OCI-LY1 (cell line): ENCODE data around the gene ENDOV.

Source experiments
- H2AFZ ChIP-seq: fragments of 200-600 bp; sonication (generic), shearing (Covaris generic); 2 replicates; pipeline ENCODE4 v1.6.0; 2014; ENCODE audit warnings: antibody characterized with exemption, mild to moderate bottlenecking, low read length
- H3F3A ChIP-seq: fragments of 200-600 bp; sonication (generic), shearing (Covaris generic); 2 replicates; pipeline ENCODE4 v1.6.0; 2014; ENCODE audit warnings: mild to moderate bottlenecking, antibody characterized with exemption, low read length, moderate library complexity; ENCODE audit not compliant: insufficient read depth
- H3K27ac ChIP-seq: fragments of 200-600 bp; sonication (generic); 2 replicates; pipeline ENCODE4 v1.5.1; 2014; ENCODE audit warnings: low read length, mixed run types, mild to moderate bottlenecking, low read depth; ENCODE audit not compliant: poor library complexity, severe bottlenecking
- H3K27me3 ChIP-seq: fragments of 200-600 bp; sonication (generic); 2 replicates; pipeline ENCODE4 v1.6.0; 2014; ENCODE audit warnings: antibody characterized with exemption, mild to moderate bottlenecking, low read length, moderate library complexity; ENCODE audit not compliant: insufficient read depth
- H3K36me3 ChIP-seq: fragments of 200-600 bp; sonication (generic); 2 replicates; pipeline ENCODE4 v1.6.1; 2014; ENCODE audit warnings: mild to moderate bottlenecking, antibody characterized with exemption, low read length, moderate library complexity, mixed read lengths; ENCODE audit not compliant: insufficient read depth
- H3K4me1 ChIP-seq: fragments of 200-600 bp; sonication (generic); 2 replicates; pipeline ENCODE4 v1.5.1; 2014; ENCODE audit warnings: mild to moderate bottlenecking, low read length, moderate library complexity; ENCODE audit not compliant: insufficient read depth, severe bottlenecking
- H3K4me2 ChIP-seq: fragments of 200-600 bp; sonication (generic), shearing (Covaris generic); 2 replicates; pipeline ENCODE4 v1.6.1; 2014; ENCODE audit warnings: low read length
- H3K4me3 ChIP-seq: fragments of 200-600 bp; sonication (generic); 2 replicates; pipeline ENCODE4 v1.5.1; 2014; ENCODE audit warnings: low read length, low read depth, mild to moderate bottlenecking, mixed read lengths; ENCODE audit not compliant: poor library complexity, severe bottlenecking
- H3K79me2 ChIP-seq: fragments of 200-600 bp; shearing (Covaris generic); 2 replicates; pipeline ENCODE4 v1.6.1; 2016; ENCODE audit warnings: mixed run types, low read length, mixed read lengths; ENCODE audit not compliant: insufficient read depth
- H3K9ac ChIP-seq: fragments of 200-600 bp; sonication (generic), shearing (Covaris generic); 2 replicates; pipeline ENCODE4 v1.6.1; 2014; ENCODE audit warnings: mild to moderate bottlenecking, low read length, mixed read lengths
- H3K9me2 ChIP-seq: fragments of 200-600 bp; sonication (generic), shearing (Covaris generic); 2 replicates; pipeline ENCODE4 v1.6.1; 2014; ENCODE audit warnings: low read depth, mild to moderate bottlenecking, low read length, mixed read lengths
- H3K9me3 ChIP-seq: fragments of 200-600 bp; shearing (Covaris generic); 2 replicates; pipeline ENCODE4 v1.6.1; 2014; ENCODE audit warnings: low read length, mixed read lengths
- H4K20me1 ChIP-seq: fragments of 200-600 bp; sonication (generic), shearing (Covaris generic); 2 replicates; pipeline ENCODE4 v1.6.0; 2016; ENCODE audit warnings: mild to moderate bottlenecking, low read length; ENCODE audit not compliant: insufficient read depth
- EZH2 ChIP-seq: fragments of 200-600 bp; sonication (generic), shearing (Covaris generic); IDR thresholded peaks from 2 replicates; pipeline ENCODE4 v1.8.0; 2017; ENCODE audit warnings: borderline replicate concordance, mixed run types, mild to moderate bottlenecking, antibody characterized with exemption, low read length, moderate library complexity, mixed read lengths
- TF ChIP-seq, protein P1 (sequence below): fragments of 200-600 bp; sonication (generic), shearing (Covaris generic); IDR thresholded peaks from 2 replicates; pipeline ENCODE4 v1.5.1; 2017; ENCODE audit warnings: mild to moderate bottlenecking, antibody characterized with exemption, low read length, moderate library complexity, mixed read lengths

ENDOV gene

DNA sequence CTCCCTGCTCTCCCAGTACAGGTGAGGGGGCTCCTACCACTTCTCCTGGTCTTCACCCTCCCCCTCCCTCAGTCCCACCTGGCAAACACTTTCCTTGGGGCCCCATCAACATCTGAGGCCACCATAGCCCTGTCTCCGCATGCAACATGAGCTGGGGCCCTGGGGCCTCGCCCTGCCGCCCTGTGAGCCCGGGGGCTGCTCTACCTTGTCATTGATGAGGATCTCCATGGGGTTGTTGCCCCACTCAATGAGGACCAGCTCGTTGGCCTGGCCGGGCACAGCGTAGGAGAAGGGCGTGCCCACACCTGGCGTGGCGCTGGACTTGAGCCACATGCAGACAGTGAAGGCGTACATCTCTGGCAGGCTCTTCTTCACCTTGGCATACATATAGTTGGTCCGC is 58.0 kb downstream of the ENDOV start:
- H3K27me3 ChIP-seq = peaks cover 12% of the 10 kb centered on the region; the same call in 1 of the 2 replicates
- H3K36me3 ChIP-seq = no peaks in the 10 kb centered on the region
- no peaks in the 10 kb centered on the region for H3K9me3 ChIP-seq
- H3K4me2 ChIP-seq = no peak overlapping the region
- no peaks in the 10 kb centered on the region for H4K20me1 ChIP-seq
- no peak overlapping the region for H3K27ac ChIP-seq
- H3K4me1 ChIP-seq = peaks cover 20% of the 10 kb centered on the region
- H2AFZ ChIP-seq = no peak overlapping the region
- H3K9me2 ChIP-seq = no peaks in the 10 kb centered on the region
- H3K9ac ChIP-seq = no peak overlapping the region
- H3K79me2 ChIP-seq = no peaks in the 10 kb centered on the region
- H3K4me3 ChIP-seq = no peak overlapping the region
- TF ChIP-seq, protein P1, sequence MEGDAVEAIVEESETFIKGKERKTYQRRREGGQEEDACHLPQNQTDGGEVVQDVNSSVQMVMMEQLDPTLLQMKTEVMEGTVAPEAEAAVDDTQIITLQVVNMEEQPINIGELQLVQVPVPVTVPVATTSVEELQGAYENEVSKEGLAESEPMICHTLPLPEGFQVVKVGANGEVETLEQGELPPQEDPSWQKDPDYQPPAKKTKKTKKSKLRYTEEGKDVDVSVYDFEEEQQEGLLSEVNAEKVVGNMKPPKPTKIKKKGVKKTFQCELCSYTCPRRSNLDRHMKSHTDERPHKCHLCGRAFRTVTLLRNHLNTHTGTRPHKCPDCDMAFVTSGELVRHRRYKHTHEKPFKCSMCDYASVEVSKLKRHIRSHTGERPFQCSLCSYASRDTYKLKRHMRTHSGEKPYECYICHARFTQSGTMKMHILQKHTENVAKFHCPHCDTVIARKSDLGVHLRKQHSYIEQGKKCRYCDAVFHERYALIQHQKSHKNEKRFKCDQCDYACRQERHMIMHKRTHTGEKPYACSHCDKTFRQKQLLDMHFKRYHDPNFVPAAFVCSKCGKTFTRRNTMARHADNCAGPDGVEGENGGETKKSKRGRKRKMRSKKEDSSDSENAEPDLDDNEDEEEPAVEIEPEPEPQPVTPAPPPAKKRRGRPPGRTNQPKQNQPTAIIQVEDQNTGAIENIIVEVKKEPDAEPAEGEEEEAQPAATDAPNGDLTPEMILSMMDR = no peak
- TF ChIP-seq EZH2 = no peak
- H3F3A ChIP-seq = no peaks in the 10 kb centered on the region

DNA sequence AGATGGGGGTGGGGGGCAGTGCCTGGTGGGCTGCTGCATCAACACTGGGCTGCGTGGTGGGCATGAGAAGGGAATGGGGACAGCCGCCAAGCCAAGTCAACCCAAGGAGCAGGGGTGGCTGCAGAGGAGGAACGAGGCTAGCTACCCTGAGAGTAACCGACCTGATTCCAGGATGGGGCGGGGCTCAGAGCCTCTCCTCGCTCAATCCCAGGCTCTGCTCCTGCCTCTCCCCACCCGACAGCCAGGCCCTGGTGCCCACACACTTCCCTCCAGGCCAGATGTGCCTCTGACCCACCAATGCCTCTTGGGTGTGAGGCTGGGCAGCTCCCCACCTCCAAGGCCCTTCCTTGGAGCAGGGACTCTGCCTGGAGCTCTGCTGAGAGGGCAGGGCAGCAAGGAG is 58.7 kb downstream of the ENDOV start:
- H3K27me3 ChIP-seq = peaks cover 12% of the 10 kb centered on the region; the same call in 1 of the 2 replicates
- peaks cover 20% of the 10 kb centered on the region for H3K4me1 ChIP-seq
- H3K36me3 ChIP-seq = no peaks in the 10 kb centered on the region
- no peak overlapping the region for H3K4me2 ChIP-seq
- H3K9me3 ChIP-seq = no peaks in the 10 kb centered on the region
- H4K20me1 ChIP-seq = no peaks in the 10 kb centered on the region
- no peaks in the 10 kb centered on the region for H3K9me2 ChIP-seq
- H3K9ac ChIP-seq = no peak overlapping the region
- H3F3A ChIP-seq = no peaks in the 10 kb centered on the region
- H3K79me2 ChIP-seq = no peaks in the 10 kb centered on the region
- H2AFZ ChIP-seq = no peak overlapping the region
- no peak overlapping the region for H3K4me3 ChIP-seq
- H3K27ac ChIP-seq = no peak overlapping the region
- no peak for TF ChIP-seq EZH2
- TF ChIP-seq, protein P1 = no peak

DNA sequence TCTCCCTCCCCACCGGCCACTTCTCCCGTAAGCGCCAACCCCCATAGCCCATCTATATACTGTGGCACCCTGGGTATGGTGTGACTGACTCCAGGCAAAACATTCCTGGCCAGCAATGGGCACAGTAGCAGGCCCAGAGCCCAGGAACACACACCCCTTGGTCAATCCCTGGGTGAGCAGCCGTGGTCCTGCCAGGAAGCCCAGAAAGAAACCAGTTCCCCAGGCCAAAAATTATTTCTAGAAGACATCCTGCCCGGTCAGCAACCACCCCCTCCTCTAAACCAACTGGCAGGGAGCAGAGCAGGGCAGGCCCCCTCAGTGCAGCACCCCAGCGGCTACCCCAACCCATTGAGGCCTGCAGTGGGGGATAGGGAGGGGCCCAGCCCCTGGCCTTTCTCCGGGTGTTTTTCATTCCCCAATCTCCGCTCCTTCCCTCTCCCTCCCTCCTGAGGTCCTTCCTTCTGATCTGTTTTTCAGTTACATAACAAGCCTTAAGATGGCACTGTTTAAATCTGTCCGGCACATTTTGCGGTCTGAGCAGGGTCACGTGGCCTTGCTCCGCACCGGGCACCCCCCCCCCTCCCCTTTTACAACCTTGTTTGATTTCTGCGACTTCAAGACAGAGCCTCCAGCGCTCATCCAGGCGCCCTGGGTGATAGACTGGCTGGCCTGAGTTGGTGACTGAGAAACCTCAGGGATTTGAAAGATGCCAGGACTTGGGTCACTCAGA is 59.4 kb downstream of the ENDOV start:
- peaks cover 20% of the 10 kb centered on the region for H3K4me1 ChIP-seq
- TF ChIP-seq, protein P1 = peak; percentile 39; the same call in 1 of the 2 replicates
- TF ChIP-seq EZH2 = no peak
- peaks cover 11% of the 10 kb centered on the region; the same call in 1 of the 2 replicates for H3K27me3 ChIP-seq
- H3F3A ChIP-seq = no peaks in the 10 kb centered on the region
- no peaks in the 10 kb centered on the region for H3K9me3 ChIP-seq
- H3K4me2 ChIP-seq = peak overlapping the region; percentile 88
- H3K9me2 ChIP-seq = no peaks in the 10 kb centered on the region
- H3K36me3 ChIP-seq = no peaks in the 10 kb centered on the region
- peak overlapping the region; percentile 56 for H3K4me3 ChIP-seq
- H3K9ac ChIP-seq = peak overlapping the region; percentile 55; the same call in 1 of the 2 replicates
- H3K79me2 ChIP-seq = no peaks in the 10 kb centered on the region
- no peak overlapping the region for H2AFZ ChIP-seq
- H4K20me1 ChIP-seq = no peaks in the 10 kb centered on the region
- peak overlapping the region; percentile 34 for H3K27ac ChIP-seq
